Esophagus muscularis mucosa (tissue), 4 donors: Measurements from ENCODE around the gene MYO1E. TPM values are rescaled to one million over a fixed set of nuclear protein-coding genes. Genes with fewer than 3 reads are reported as not detected.

Experiments used
- DNase-seq: peaks from one replicate; pipeline ENCODE4 v3.0.0-alpha.2; 2017; ENCODE audit errors: extremely low spot score
- H3K27ac ChIP-seq, 4 donors: fragments of 200-600 bp; sonication (generic); replicated peaks in 1 of 4; 1 replicate in 3 of 4; 2 replicates in 1 of 4; pipeline ENCODE4 v1.5.1; 2016 to 2019; ENCODE audit warnings: mild to moderate bottlenecking in 1 of 4
- H3K27me3 ChIP-seq, 4 donors: fragments of 200-600 bp; sonication (generic); one replicate each; pipeline versions ENCODE4 v1.5.1 to v1.6.0; 2016 to 2019
- H3K36me3 ChIP-seq, 4 donors: fragments of 200-600 bp; sonication (generic); one replicate each; pipeline ENCODE4 v1.5.1; 2016 to 2019
- H3K4me1 ChIP-seq, 4 donors: fragments of 200-600 bp; sonication (generic); one replicate each; pipeline ENCODE4 v1.5.1; 2016 to 2019
- H3K4me3 ChIP-seq, 4 donors: fragments of 200-600 bp; sonication (generic); 1 replicate in 2 of 4; 2 replicates in 2 of 4; pipeline ENCODE4 v1.5.1; 2016 to 2019; ENCODE audit warnings: mild to moderate bottlenecking in 4 of 4, moderate library complexity in 1 of 4
- H3K9me3 ChIP-seq, 4 donors: fragments of 200-600 bp; sonication (generic); 1 replicate in 3 of 4; 2 replicates in 1 of 4; pipeline ENCODE4 v1.5.1; 2016 to 2019
- CTCF ChIP-seq, 3 experiments: fragments of 200-600 bp in 2 of 3; fragments of 450-650 bp in 1 of 3; sonication (generic) in 2 of 3; IDR thresholded peaks; one replicate each; pipeline ENCODE4 v1.5.1; 2017 to 2019; ENCODE audit warnings: antibody characterized with exemption in 3 of 3, mild to moderate bottlenecking in 2 of 3, moderate library complexity in 1 of 3
- EP300 ChIP-seq: sonication (generic); formaldehyde crosslinking; IDR thresholded peaks from one replicate; pipeline ENCODE4 v1.6.1; 2017; ENCODE audit warnings: antibody characterized with exemption
- POLR2A ChIP-seq: fragments of 450-650 bp; IDR thresholded peaks from one replicate; pipeline ENCODE4 v1.6.1; 2017; ENCODE audit warnings: antibody characterized with exemption, moderate library complexity, mild to moderate bottlenecking, low read depth
- POLR2AphosphoS5 ChIP-seq, 2 donors: sonication (generic); formaldehyde crosslinking; IDR thresholded peaks; one replicate each; pipeline ENCODE4 v1.6.1; 2017; ENCODE audit warnings: antibody characterized with exemption in 2 of 2
- WGBS: methylation state at CpG from one replicate; pipeline ENCODE4 v1.1.5; 2018; 5-methylcytosine and 5-hydroxymethylcytosine counted together
- intact Hi-C: fragments of 100-400 bp; cut with DNase I; formaldehyde crosslinking; loops from one replicate; pipeline ENCODE4 v1.15.1; 2023
- small RNA-seq, 3 donors: library from RNA; depleted of rRNA; stranded (forward); fragments of <200 nt; gene quantifications; one replicate each; pipeline ENCODE3, GENCODE V24; 2016
- total RNA-seq, 4 donors: library from RNA; depleted of rRNA; stranded (reverse); fragments of >200 nt; gene quantifications; one replicate each; pipeline versions ENCODE4 v1.1.0 to v1.2.1, GENCODE V29; 2016

Gene MYO1E
- total RNA-seq, 4 donors from 2014 or later: 32.7 to 39.9 (median 37.6) TPM

- TF ChIP-seq CTCF (IDR thresholded peaks at IDR 0.05): no peak
- no peak for TF ChIP-seq EP300
- no peak for TF ChIP-seq POLR2AphosphoS5 (IDR thresholded peaks at IDR 0.05)
- no peak for TF ChIP-seq POLR2A
- Histone ChIP-seq H3K36me3 (peaks cover 16 to 76% (median 57%) of the 10 kb centered on the region in 4 donors), H3K27me3 (no peaks in the 10 kb centered on the region), H3K4me3 (no peak overlapping the region), H3K27ac (no peak overlapping the region), H3K9me3 (no peaks in the 10 kb centered on the region), H3K4me1 (no peaks in the 10 kb centered on the region)
- intact Hi-C loops: no loop called here
- DNase-seq: no peak
- WGBS: 87% methylated on average over 3 of the region's 3 CpGs
These were observed 276.2 kb downstream of the MYO1E start for GRCh38 chr15:59096429-59096828.

GRCh38 chr15:59094077-59094476, 278.6 kb downstream of the MYO1E start:
- H3K27ac ChIP-seq: no peak overlapping the region
- peaks cover 23 to 89% (median 63%) of the 10 kb centered on the region in 4 donors for H3K36me3 ChIP-seq
- no peak for DNase-seq
- no peaks in the 10 kb centered on the region for H3K27me3 ChIP-seq
- no peak overlapping the region for H3K4me3 ChIP-seq
- no peaks in the 10 kb centered on the region for H3K4me1 ChIP-seq
- no peaks in the 10 kb centered on the region for H3K9me3 ChIP-seq
- intact Hi-C loops: no loop called here
- WGBS: 100% methylated on average over 1 of the region's 1 CpG
- TF ChIP-seq POLR2A: no peak
- TF ChIP-seq POLR2AphosphoS5 (IDR thresholded peaks at IDR 0.05): no peak
- no peak for TF ChIP-seq CTCF (IDR thresholded peaks at IDR 0.05)
- no peak for TF ChIP-seq EP300

- intact Hi-C loops: no loop called here
- no peak overlapping the region for H3K4me3 ChIP-seq
- H3K27me3 ChIP-seq: no peaks in the 10 kb centered on the region
- no peak overlapping the region for H3K27ac ChIP-seq
- H3K36me3 ChIP-seq: peaks cover 17 to 91% (median 60%) of the 10 kb centered on the region in 4 donors
- WGBS: 97% methylated on average over 2 of the region's 2 CpGs
- H3K9me3 ChIP-seq: no peaks in the 10 kb centered on the region
- H3K4me1 ChIP-seq: no peaks in the 10 kb centered on the region
- no peak for TF ChIP-seq CTCF (IDR thresholded peaks at IDR 0.05)
- TF ChIP-seq EP300: no peak
- TF ChIP-seq POLR2A: no peak
- TF ChIP-seq POLR2AphosphoS5 (IDR thresholded peaks at IDR 0.05): no peak
- DNase-seq: no peak
These were observed 284.9 kb downstream of the MYO1E start for GRCh38 chr15:59087731-59088130.

Small RNA genes lying within 50 kb of the gene (small RNA-seq; reads per million reads assigned to genes)
- gene MIR2116: 0.17 to 0.34 (median 0.19) reads per million in 3 donors
- gene RF00019: 0 reads per million in 3 donors
- gene RNU4-80P: 0 reads per million in 3 donors
- gene RNU6-212P: 0 reads per million in 3 donors

Other genes starting within 250 kb of the MYO1E start
- not detected for gene LDHAL6B, start 166.0 kb downstream of the MYO1E start, total RNA-seq
- 1 to 10 TPM in 2 of 4 donors, under 1 TPM in 2; 0.33 to 1.2 (median 0.84) TPM for gene FAM81A, start 65.3 kb upstream of the MYO1E start, total RNA-seq
- 1 to 10 TPM in 1 of 4 donors, under 1 TPM in 1, not detected in 2; 0.69 to 2.9 TPM for gene GCNT3, start 238.9 kb upstream of the MYO1E start, total RNA-seq